Spleen (tissue), 7 donors: Measurements from ENCODE around the gene SORCS1.

Experiments used
- POLR2A ChIP-seq, 3 donors: fragments of 450-650 bp; IDR thresholded peaks; one replicate each; pipeline ENCODE4 v1.5.1; 2017; ENCODE audit warnings: antibody characterized with exemption in 3 of 3, mild to moderate bottlenecking in 1 of 3
- TF ChIP-seq, protein P1 (sequence below), 11 experiments: fragments of 200-600 bp in 7 of 11; fragments of 450-650 bp in 4 of 11; sonication (generic) in 4 of 11; IDR thresholded peaks in 8 of 11; conservative IDR thresholded peaks in 3 of 11; 1 replicate in 7 of 11; 2 replicates in 4 of 11; pipeline versions ENCODE4 v1.4.0 to v1.8.0; 2016 to 2021; ENCODE audit warnings: antibody characterized with exemption in 11 of 11, inconsistent platforms in 4 of 11, mild to moderate bottlenecking in 1 of 11
- donor health status: DM: no; HTN: no; CAD: no; lungs with moderate emphysema.
- donor health status: DM: no; HTN: no; CAD: no.
- donor health status: DM: no; HTN: no; CAD: no.

GRCh38 chr10:106706127-106706526 lies 458.4 kb downstream of the SORCS1 start:
- TF ChIP-seq, protein P1, sequence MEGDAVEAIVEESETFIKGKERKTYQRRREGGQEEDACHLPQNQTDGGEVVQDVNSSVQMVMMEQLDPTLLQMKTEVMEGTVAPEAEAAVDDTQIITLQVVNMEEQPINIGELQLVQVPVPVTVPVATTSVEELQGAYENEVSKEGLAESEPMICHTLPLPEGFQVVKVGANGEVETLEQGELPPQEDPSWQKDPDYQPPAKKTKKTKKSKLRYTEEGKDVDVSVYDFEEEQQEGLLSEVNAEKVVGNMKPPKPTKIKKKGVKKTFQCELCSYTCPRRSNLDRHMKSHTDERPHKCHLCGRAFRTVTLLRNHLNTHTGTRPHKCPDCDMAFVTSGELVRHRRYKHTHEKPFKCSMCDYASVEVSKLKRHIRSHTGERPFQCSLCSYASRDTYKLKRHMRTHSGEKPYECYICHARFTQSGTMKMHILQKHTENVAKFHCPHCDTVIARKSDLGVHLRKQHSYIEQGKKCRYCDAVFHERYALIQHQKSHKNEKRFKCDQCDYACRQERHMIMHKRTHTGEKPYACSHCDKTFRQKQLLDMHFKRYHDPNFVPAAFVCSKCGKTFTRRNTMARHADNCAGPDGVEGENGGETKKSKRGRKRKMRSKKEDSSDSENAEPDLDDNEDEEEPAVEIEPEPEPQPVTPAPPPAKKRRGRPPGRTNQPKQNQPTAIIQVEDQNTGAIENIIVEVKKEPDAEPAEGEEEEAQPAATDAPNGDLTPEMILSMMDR (IDR thresholded peaks at IDR 0.05 in 8 of 11, conservative IDR thresholded peaks at IDR 0.05 in 3 of 11): no peak
- TF ChIP-seq POLR2A (IDR thresholded peaks at IDR 0.05): no peak
